Measurements from ENCODE around the gene IMPDH1. TPM values are rescaled to one million over a fixed set of nuclear protein-coding genes. Genes with fewer than 3 reads are reported as not detected.

IMPDH1 gene
- total and polyA plus RNA-seq, 2 donors, result 11.3 to 27.2 TPM

DNA sequence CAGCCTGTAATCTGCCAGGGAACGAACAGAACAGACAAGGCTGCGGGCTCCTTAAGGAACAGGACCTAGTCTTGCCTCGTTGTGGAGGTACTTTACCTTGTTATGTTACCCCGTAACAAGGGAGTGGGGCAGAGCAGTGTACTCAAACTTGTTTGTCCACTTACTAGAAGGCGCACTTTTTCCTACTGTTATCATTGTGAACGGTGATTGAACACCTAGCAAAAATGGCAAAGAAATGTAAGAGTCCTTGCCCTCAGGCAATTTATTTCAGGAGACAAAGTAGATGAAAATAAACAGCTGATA is 620 bp upstream of the IMPDH1 start:
- WGBS, result 4% methylated on average over 6 of the region's 6 CpGs
- H3K4me3 ChIP-seq (ENCODE audit: low read length in 2 of 2), result peak overlapping the region; percentile 52 to 81
- H3K36me3 ChIP-seq (ENCODE audit: control insufficient read depth in 2 of 2, insufficient read depth in 2 of 2, low read length in 1 of 2), result no peaks in the 10 kb centered on the region
- peaks cover 4 to 23% of the 10 kb centered on the region in 2 donors for H3K4me1 ChIP-seq (ENCODE audit: control insufficient read depth in 2 of 2, insufficient read depth in 2 of 2, low read length in 2 of 2)
- peaks cover 0 to 3% of the 10 kb centered on the region in 2 donors for H3K9me3 ChIP-seq (ENCODE audit: control insufficient read depth in 2 of 2, insufficient read depth in 1 of 2, low read length in 1 of 2)
- H3K27ac ChIP-seq (ENCODE audit: low read depth in 1 of 2, low read length in 1 of 2), result peak overlapping the region in 1 of 2 donors; percentile 82
- DNase-seq (ENCODE audit: low read depth in 6 of 9, low spot score in 9 of 9), result no peak
- peaks cover 8 to 65% of the 10 kb centered on the region in 2 donors for H3K27me3 ChIP-seq (ENCODE audit: control insufficient read depth in 2 of 2, insufficient read depth in 1 of 2, low read length in 1 of 2)

DNA sequence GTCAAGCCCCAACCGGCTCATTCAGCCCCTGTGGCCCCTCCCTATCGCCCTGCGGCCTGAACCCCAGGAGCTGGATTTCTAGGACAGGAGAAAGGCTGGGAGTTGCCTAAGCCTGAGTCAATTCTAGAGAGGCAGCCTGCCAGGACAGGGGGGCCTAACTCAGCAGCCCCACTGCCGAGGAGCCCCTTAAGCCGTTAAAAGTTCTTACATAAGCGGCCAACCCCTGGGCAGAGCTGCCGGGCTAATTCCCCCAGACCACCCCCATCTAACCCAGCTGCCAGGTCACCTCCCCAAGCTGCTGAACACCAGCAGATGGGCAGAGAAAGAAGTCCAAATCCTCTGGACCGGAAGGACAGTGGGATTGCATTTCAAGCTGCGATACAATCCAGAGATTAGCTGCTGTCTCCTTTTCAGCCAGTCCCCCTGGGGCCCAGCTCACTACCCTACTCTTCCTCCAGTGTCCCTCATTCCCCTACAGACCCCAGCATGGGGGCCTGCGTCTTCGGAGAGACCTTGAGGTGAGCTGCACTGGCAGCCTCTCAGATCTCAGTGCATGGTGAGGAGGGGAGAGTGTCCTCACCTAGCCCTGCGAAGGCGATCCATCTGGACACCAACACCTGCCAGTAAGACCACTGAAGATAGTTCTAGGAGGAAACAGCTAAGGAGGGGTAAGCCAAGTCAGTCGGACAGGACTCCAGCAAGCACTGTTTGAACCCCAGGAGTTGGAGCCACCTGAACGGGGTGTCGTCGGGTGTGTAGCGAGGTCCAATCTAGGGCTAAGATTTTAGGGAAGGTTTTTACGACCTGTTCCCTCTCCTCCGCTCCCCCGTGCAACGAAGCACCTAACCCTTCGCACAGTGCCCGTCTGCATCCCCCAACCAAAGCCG is 830 bp downstream of the IMPDH1 start:
- Histone ChIP-seq H3K27me3 (ENCODE audit: control insufficient read depth in 2 of 2, insufficient read depth in 1 of 2, low read length in 1 of 2) (peaks cover 8 to 77% of the 10 kb centered on the region in 2 donors), H3K36me3 (ENCODE audit: control insufficient read depth in 2 of 2, insufficient read depth in 2 of 2, low read length in 1 of 2) (no peaks in the 10 kb centered on the region), H3K4me1 (ENCODE audit: control insufficient read depth in 2 of 2, insufficient read depth in 2 of 2, low read length in 2 of 2) (peaks cover 11 to 36% of the 10 kb centered on the region in 2 donors), H3K4me3 (ENCODE audit: low read length in 2 of 2) (peak overlapping the region; percentile 27 to 81), H3K27ac (ENCODE audit: low read depth in 1 of 2, low read length in 1 of 2) (peak overlapping the region in 1 of 2 donors; percentile 26), H3K9me3 (ENCODE audit: control insufficient read depth in 2 of 2, insufficient read depth in 1 of 2, low read length in 1 of 2) (peaks cover 0 to 3% of the 10 kb centered on the region in 2 donors)
- WGBS, result 45% methylated on average over 25 of the region's 25 CpGs
- peak in 1 of 9 donors; percentile 23 for DNase-seq (ENCODE audit: low read depth in 6 of 9, low spot score in 9 of 9)

- WGBS, result 69% methylated on average over 11 of the region's 11 CpGs
- Histone ChIP-seq H3K27me3 (ENCODE audit: control insufficient read depth in 2 of 2, insufficient read depth in 1 of 2, low read length in 1 of 2) (peaks cover 8 to 74% of the 10 kb centered on the region in 2 donors), H3K4me1 (ENCODE audit: control insufficient read depth in 2 of 2, insufficient read depth in 2 of 2, low read length in 2 of 2) (peaks cover 11 to 36% of the 10 kb centered on the region in 2 donors), H3K9me3 (ENCODE audit: control insufficient read depth in 2 of 2, insufficient read depth in 1 of 2, low read length in 1 of 2) (peaks cover 0 to 3% of the 10 kb centered on the region in 2 donors), H3K27ac (ENCODE audit: low read depth in 1 of 2, low read length in 1 of 2) (peak overlapping the region in 1 of 2 donors; percentile 26), H3K4me3 (ENCODE audit: low read length in 2 of 2) (no peak overlapping the region), H3K36me3 (ENCODE audit: control insufficient read depth in 2 of 2, insufficient read depth in 2 of 2, low read length in 1 of 2) (no peaks in the 10 kb centered on the region)
- no peak for DNase-seq (ENCODE audit: low read depth in 6 of 9, low spot score in 9 of 9)
Measured at GRCh38 chr7:128407751-128408708, 1.8 kb downstream of the IMPDH1 start.

- no peak overlapping the region for H3K27ac ChIP-seq (ENCODE audit: low read depth in 1 of 2, low read length in 1 of 2)
- DNase-seq (ENCODE audit: low read depth in 6 of 9, low spot score in 9 of 9), result no peak
- H3K9me3 ChIP-seq (ENCODE audit: control insufficient read depth in 2 of 2, insufficient read depth in 1 of 2, low read length in 1 of 2), result peaks cover 0 to 3% of the 10 kb centered on the region in 2 donors
- H3K4me1 ChIP-seq (ENCODE audit: control insufficient read depth in 2 of 2, insufficient read depth in 2 of 2, low read length in 2 of 2), result peaks cover 11 to 36% of the 10 kb centered on the region in 2 donors
- peaks cover 8 to 72% of the 10 kb centered on the region in 2 donors for H3K27me3 ChIP-seq (ENCODE audit: control insufficient read depth in 2 of 2, insufficient read depth in 1 of 2, low read length in 1 of 2)
- H3K4me3 ChIP-seq (ENCODE audit: low read length in 2 of 2), result no peak overlapping the region
- WGBS, result 95% methylated on average over 7 of the region's 7 CpGs
- H3K36me3 ChIP-seq (ENCODE audit: control insufficient read depth in 2 of 2, insufficient read depth in 2 of 2, low read length in 1 of 2), result no peaks in the 10 kb centered on the region
Measured at GRCh38 chr7:128407233-128407589, 2.6 kb downstream of the IMPDH1 start.

GRCh38 chr7:128406314-128407232 is 3.2 kb downstream of the IMPDH1 start:
- Histone ChIP-seq H3K27ac (ENCODE audit: low read depth in 1 of 2, low read length in 1 of 2) (no peak overlapping the region), H3K4me3 (ENCODE audit: low read length in 2 of 2) (peak overlapping the region in 1 of 2 donors; percentile 57), H3K36me3 (ENCODE audit: control insufficient read depth in 2 of 2, insufficient read depth in 2 of 2, low read length in 1 of 2) (no peaks in the 10 kb centered on the region), H3K27me3 (ENCODE audit: control insufficient read depth in 2 of 2, insufficient read depth in 1 of 2, low read length in 1 of 2) (peaks cover 8 to 69% of the 10 kb centered on the region in 2 donors), H3K9me3 (ENCODE audit: control insufficient read depth in 2 of 2, insufficient read depth in 1 of 2, low read length in 1 of 2) (peaks cover 0 to 3% of the 10 kb centered on the region in 2 donors), H3K4me1 (ENCODE audit: control insufficient read depth in 2 of 2, insufficient read depth in 2 of 2, low read length in 2 of 2) (peaks cover 11 to 36% of the 10 kb centered on the region in 2 donors)
- DNase-seq (ENCODE audit: low read depth in 6 of 9, low spot score in 9 of 9), result no peak
- WGBS, result 64% methylated on average over 17 of the region's 17 CpGs

DNA sequence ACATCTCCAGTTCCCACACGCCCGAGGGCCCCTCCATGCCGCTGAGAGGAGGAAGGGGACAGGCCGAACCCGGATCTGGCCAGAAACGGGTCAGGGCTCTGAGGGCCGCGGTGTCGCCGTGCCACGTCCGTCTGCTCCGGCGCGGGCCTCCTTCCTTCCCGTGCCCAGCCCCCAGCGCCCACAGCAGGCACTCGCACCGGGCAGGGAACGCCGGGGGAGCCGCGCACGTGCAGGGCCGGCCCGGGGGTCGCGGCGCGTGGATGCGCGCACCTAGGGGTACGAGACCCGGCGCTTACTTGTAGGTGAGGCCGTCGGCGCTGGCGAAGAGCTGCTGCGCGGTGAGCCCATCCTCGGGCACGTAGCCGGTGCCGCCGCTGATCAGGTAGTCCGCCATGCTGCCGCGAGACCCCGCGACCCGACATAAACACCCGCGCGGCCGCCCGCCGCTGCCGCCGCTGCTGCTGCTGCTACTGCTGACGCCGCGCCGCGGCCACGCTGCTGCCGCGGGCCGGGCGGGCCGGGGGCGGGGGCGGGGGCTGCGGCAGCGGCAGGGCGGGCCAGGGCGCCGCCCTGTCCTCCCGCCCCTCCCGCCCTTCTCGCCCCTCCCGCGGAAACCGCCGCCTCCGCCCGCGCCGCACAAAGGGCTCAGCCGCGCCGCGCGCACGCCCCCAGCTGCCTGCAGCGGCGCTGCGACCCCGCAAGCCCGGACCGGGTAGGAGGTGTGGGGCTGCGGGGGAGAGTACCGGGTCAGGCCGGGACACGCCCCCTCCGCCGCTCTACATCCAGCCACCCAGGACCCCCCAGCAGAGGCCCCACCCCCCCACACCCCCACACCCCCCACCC is 4.1 kb downstream of the IMPDH1 start:
- Histone ChIP-seq H3K36me3 (ENCODE audit: control insufficient read depth in 2 of 2, insufficient read depth in 2 of 2, low read length in 1 of 2) (peaks cover 0 to 2% of the 10 kb centered on the region in 2 donors), H3K27ac (ENCODE audit: low read depth in 1 of 2, low read length in 1 of 2) (peak overlapping the region in 1 of 2 donors; percentile 38), H3K27me3 (ENCODE audit: control insufficient read depth in 2 of 2, insufficient read depth in 1 of 2, low read length in 1 of 2) (peaks cover 8 to 60% of the 10 kb centered on the region in 2 donors), H3K4me3 (ENCODE audit: low read length in 2 of 2) (peak overlapping the region; percentile 52 to 57), H3K4me1 (ENCODE audit: control insufficient read depth in 2 of 2, insufficient read depth in 2 of 2, low read length in 2 of 2) (peaks cover 11 to 36% of the 10 kb centered on the region in 2 donors), H3K9me3 (ENCODE audit: control insufficient read depth in 2 of 2, insufficient read depth in 1 of 2, low read length in 1 of 2) (peaks cover 0 to 3% of the 10 kb centered on the region in 2 donors)
- DNase-seq (ENCODE audit: low read depth in 6 of 9, low spot score in 9 of 9), result peak in 3 of 9 donors; percentile 52 to 62 (median 55)
- under 1% methylated on average over 107 of the region's 107 CpGs for whole genome bisulfite sequencing

GRCh38 chr7:128404886-128405470 is 4.8 kb downstream of the IMPDH1 start:
- H3K27ac ChIP-seq (ENCODE audit: low read depth in 1 of 2, low read length in 1 of 2), result no peak overlapping the region
- WGBS, result 30% methylated on average over 13 of the region's 13 CpGs
- peaks cover under 1 to 9% of the 10 kb centered on the region in 2 donors for H3K36me3 ChIP-seq (ENCODE audit: control insufficient read depth in 2 of 2, insufficient read depth in 2 of 2, low read length in 1 of 2)
- H3K9me3 ChIP-seq (ENCODE audit: control insufficient read depth in 2 of 2, insufficient read depth in 1 of 2, low read length in 1 of 2), result peaks cover 0 to 3% of the 10 kb centered on the region in 2 donors
- no peak for DNase-seq (ENCODE audit: low read depth in 6 of 9, low spot score in 9 of 9)
- peaks cover 8 to 53% of the 10 kb centered on the region in 2 donors for H3K27me3 ChIP-seq (ENCODE audit: control insufficient read depth in 2 of 2, insufficient read depth in 1 of 2, low read length in 1 of 2)
- H3K4me1 ChIP-seq (ENCODE audit: control insufficient read depth in 2 of 2, insufficient read depth in 2 of 2, low read length in 2 of 2), result peaks cover 7 to 31% of the 10 kb centered on the region in 2 donors
- peak overlapping the region; percentile 52 to 57 for H3K4me3 ChIP-seq (ENCODE audit: low read length in 2 of 2)

All from thymus (tissue), 11 donors.